Neural cell (in vitro differentiated cells): Measurements from ENCODE around the gene ACY1. TPM values are rescaled to one million over a fixed set of nuclear protein-coding genes. Genes with fewer than 3 reads are reported as not detected.
A peak's percentile ranks its signal among the peaks of the same experiment; 100 is the strongest.

Source experiments
- H2AFZ ChIP-seq: fragments of 200-600, 300-800 bp; sonication (generic), shearing (Covaris generic); 2 replicates; pipeline ENCODE4 v1.6.0; 2014; ENCODE audit warnings: low read depth, mild to moderate bottlenecking, antibody characterized with exemption, low read length, moderate library complexity
- H3F3A ChIP-seq: fragments of 200-600 bp; shearing (Covaris generic); 2 replicates; pipeline ENCODE4 v1.6.1; 2016; ENCODE audit warnings: mild to moderate bottlenecking, moderate library complexity, mixed read lengths, antibody characterized with exemption, low read length; ENCODE audit not compliant: insufficient read depth, poor library complexity, severe bottlenecking
- H3K27ac ChIP-seq: fragments of 200-600, 300-800 bp; sonication (generic), shearing (Covaris generic); 2 replicates; pipeline ENCODE4 v1.5.1; 2014; ENCODE audit warnings: mild to moderate bottlenecking, low read length, moderate library complexity
- H3K27me3 ChIP-seq: fragments of 300-800, 200-600 bp; sonication (generic), shearing (Covaris generic); 2 replicates; pipeline ENCODE4 v1.6.0; 2014; ENCODE audit warnings: mild to moderate bottlenecking, low read depth, low read length, moderate library complexity; ENCODE audit not compliant: insufficient read depth
- H3K36me3 ChIP-seq: fragments of 300-800, 200-600 bp; sonication (generic), shearing (Covaris generic); 2 replicates; pipeline ENCODE4 v1.5.1; 2014; ENCODE audit warnings: mild to moderate bottlenecking, antibody characterized with exemption, low read length, moderate library complexity; ENCODE audit not compliant: insufficient read depth
- H3K4me2 ChIP-seq: fragments of 300-800, 200-600 bp; sonication (generic), shearing (Covaris generic); 2 replicates; pipeline ENCODE4 v1.6.0; 2014; ENCODE audit warnings: mild to moderate bottlenecking, low read length
- H3K4me3 ChIP-seq: fragments of 300-800, 200-600 bp; sonication (generic), shearing (Covaris generic); 2 replicates; pipeline ENCODE4 v1.5.1; 2014; ENCODE audit warnings: mild to moderate bottlenecking, low read length, moderate library complexity
- H3K79me2 ChIP-seq: fragments of 200-600 bp; shearing (Covaris generic); replicated peaks from 2 replicates; pipeline ENCODE4 v1.6.0; 2014; ENCODE audit warnings: mild to moderate bottlenecking, low read length, moderate library complexity; ENCODE audit not compliant: insufficient read depth
- H3K9ac ChIP-seq: fragments of 300-800, 200-600 bp; sonication (generic), shearing (Covaris generic); 2 replicates; pipeline ENCODE4 v1.6.1; 2016; ENCODE audit warnings: mild to moderate bottlenecking, low read length, mixed read lengths
- H3K9me2 ChIP-seq: fragments of 200-600 bp; shearing (Covaris generic); 2 replicates; pipeline ENCODE4 v1.6.1; 2016; ENCODE audit warnings: mild to moderate bottlenecking, low read length, mixed read lengths; ENCODE audit not compliant: insufficient read depth
- H3K9me3 ChIP-seq: fragments of 200-600, 300-800 bp; sonication (generic), shearing (Covaris generic); 2 replicates; pipeline ENCODE4 v1.6.1; 2016; ENCODE audit warnings: mild to moderate bottlenecking, mixed run types, low read length, moderate library complexity, mixed read lengths
- H4K20me1 ChIP-seq: fragments of 200-600 bp; shearing (Covaris generic); 2 replicates; pipeline ENCODE4 v1.6.1; 2016; ENCODE audit warnings: mild to moderate bottlenecking, mixed run types; ENCODE audit not compliant: insufficient read depth
- EP300 ChIP-seq: fragments of 450-650 bp; conservative IDR thresholded peaks from 2 replicates; pipeline ENCODE4 v1.6.1; 2014; ENCODE audit warnings: antibody characterized with exemption, mild to moderate bottlenecking, moderate library complexity; ENCODE audit not compliant: poor library complexity, severe bottlenecking
- EZH2 ChIP-seq: fragments of 200-600, 300-800 bp; shearing (Covaris generic), sonication (generic); IDR thresholded peaks from 2 replicates; pipeline ENCODE4 v1.6.1; 2014; ENCODE audit warnings: antibody characterized with exemption, low read length, borderline replicate concordance, mild to moderate bottlenecking; ENCODE audit not compliant: insufficient read depth, poor library complexity, severe bottlenecking
- MXI1 ChIP-seq: fragments of 450-650 bp; conservative IDR thresholded peaks from 2 replicates; pipeline ENCODE4 v1.6.1; 2014; ENCODE audit warnings: antibody characterized with exemption, mild to moderate bottlenecking; ENCODE audit not compliant: poor library complexity, severe bottlenecking
- POLR2AphosphoS5 ChIP-seq: IDR thresholded peaks from 2 replicates; pipeline ENCODE4 v1.6.1; 2012
- RAD21 ChIP-seq: fragments of 450-650 bp; conservative IDR thresholded peaks from 2 replicates; pipeline ENCODE4 v1.6.1; 2014; ENCODE audit warnings: antibody characterized with exemption, mild to moderate bottlenecking, moderate library complexity
- REST ChIP-seq: IDR thresholded peaks from 2 replicates; pipeline ENCODE4 v1.6.1; 2012; ENCODE audit warnings: borderline replicate concordance
- SMC3 ChIP-seq: fragments of 450-650 bp; conservative IDR thresholded peaks from 2 replicates; pipeline ENCODE4 v1.6.1; 2014; ENCODE audit warnings: antibody characterized with exemption, mild to moderate bottlenecking, moderate library complexity; ENCODE audit not compliant: poor library complexity
- TAF1 ChIP-seq: IDR thresholded peaks from 2 replicates; pipeline ENCODE4 v1.6.1; 2012; ENCODE audit warnings: low read depth
- polyA plus RNA-seq: library from polyadenylated mRNA; depleted of rRNA; stranded (reverse); fragments of >200 nt; gene quantifications from 2 replicates; pipeline ENCODE4 v1.2.3, GENCODE V29; 2014
- TF ChIP-seq, protein P1 (sequence below): fragments of 450-650 bp; IDR thresholded peaks from 2 replicates; pipeline ENCODE4 v1.5.1; 2014; ENCODE audit warnings: antibody characterized with exemption, mild to moderate bottlenecking, moderate library complexity; ENCODE audit not compliant: poor library complexity, severe bottlenecking

Gene ACY1
- polyA plus RNA-seq, 1 donor from 2014 or later = 14.4 TPM

GRCh38 chr3:52005571-52005986 lies 22.2 kb downstream of the ACY1 start:
- Histone ChIP-seq H4K20me1 (no peaks in the 10 kb centered on the region), H3K79me2 (no peaks in the 10 kb centered on the region), H2AFZ (peak overlapping the region; percentile 32), H3K4me3 (peak overlapping the region; percentile 55), H3K9ac (peak overlapping the region; percentile 61), H3K9me2 (no peaks in the 10 kb centered on the region), H3K27me3 (no peaks in the 10 kb centered on the region), H3K9me3 (no peaks in the 10 kb centered on the region), H3K27ac (peak overlapping the region; percentile 74), H3K4me2 (peak overlapping the region; percentile 51), H3F3A (no peaks in the 10 kb centered on the region), H3K36me3 (no peaks in the 10 kb centered on the region)
- TF ChIP-seq POLR2AphosphoS5 (peak; percentile 36), EP300 (peak; percentile 22), REST (no peak), EZH2 (no peak), RAD21 (no peak), SMC3 (peak; percentile 20), MXI1 (no peak), TAF1 (no peak)
- TF ChIP-seq, protein P1, sequence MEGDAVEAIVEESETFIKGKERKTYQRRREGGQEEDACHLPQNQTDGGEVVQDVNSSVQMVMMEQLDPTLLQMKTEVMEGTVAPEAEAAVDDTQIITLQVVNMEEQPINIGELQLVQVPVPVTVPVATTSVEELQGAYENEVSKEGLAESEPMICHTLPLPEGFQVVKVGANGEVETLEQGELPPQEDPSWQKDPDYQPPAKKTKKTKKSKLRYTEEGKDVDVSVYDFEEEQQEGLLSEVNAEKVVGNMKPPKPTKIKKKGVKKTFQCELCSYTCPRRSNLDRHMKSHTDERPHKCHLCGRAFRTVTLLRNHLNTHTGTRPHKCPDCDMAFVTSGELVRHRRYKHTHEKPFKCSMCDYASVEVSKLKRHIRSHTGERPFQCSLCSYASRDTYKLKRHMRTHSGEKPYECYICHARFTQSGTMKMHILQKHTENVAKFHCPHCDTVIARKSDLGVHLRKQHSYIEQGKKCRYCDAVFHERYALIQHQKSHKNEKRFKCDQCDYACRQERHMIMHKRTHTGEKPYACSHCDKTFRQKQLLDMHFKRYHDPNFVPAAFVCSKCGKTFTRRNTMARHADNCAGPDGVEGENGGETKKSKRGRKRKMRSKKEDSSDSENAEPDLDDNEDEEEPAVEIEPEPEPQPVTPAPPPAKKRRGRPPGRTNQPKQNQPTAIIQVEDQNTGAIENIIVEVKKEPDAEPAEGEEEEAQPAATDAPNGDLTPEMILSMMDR = no peak

DNA sequence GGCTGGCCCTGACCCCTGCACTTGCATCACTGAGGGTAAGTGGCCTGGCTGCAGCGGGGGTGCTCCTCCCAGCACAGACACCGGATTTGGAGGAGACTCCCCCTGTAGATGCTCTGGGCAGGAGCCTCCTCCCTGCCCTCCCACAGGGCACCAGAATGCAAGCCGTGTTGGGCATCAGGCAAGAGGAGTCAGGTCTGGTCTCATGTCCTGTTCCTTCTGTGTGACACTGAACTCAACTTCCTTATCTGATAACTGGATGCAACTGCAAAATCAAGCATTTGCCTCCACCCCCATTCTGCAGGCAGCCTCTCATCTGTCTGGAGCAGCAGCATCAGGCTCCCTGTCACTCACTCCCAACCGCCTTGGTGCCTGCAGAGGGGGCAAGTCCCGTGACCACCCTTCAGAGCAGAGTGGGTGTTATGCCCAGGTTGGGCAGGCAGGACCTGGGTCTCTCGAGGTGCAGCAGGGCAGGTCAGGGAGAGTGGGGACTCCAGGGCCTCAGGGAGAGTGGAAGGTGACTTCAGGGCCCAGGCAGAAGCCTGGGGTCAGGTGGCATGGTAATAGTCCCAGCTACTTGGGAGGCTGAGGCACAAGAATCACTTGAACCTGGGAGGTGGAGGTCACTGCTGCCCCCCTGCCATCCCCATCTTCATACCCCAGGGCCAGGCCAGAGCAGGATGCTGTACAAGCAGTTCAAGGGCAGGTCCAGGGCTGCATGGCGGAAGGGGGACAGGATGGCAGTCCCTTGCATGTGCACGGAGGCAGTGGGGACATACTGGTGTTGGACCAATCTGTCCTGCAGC lies 22.9 kb downstream of the ACY1 start:
- Histone ChIP-seq H3K4me2 (peak overlapping the region; percentile 51), H3F3A (no peaks in the 10 kb centered on the region), H3K36me3 (no peaks in the 10 kb centered on the region), H3K9me3 (no peaks in the 10 kb centered on the region), H3K9me2 (no peaks in the 10 kb centered on the region), H3K27me3 (no peaks in the 10 kb centered on the region), H3K79me2 (no peaks in the 10 kb centered on the region), H3K4me3 (peak overlapping the region; percentile 55), H4K20me1 (no peaks in the 10 kb centered on the region), H2AFZ (peak overlapping the region; percentile 32), H3K27ac (peak overlapping the region; percentile 74), H3K9ac (peak overlapping the region; percentile 61)
- no peak for TF ChIP-seq EP300
- TF ChIP-seq REST = no peak
- no peak for TF ChIP-seq MXI1
